ENCODE measurements around the gene DGLUCY.
"Not testable (repeated sequence)": the region's sequence is repeated elsewhere in the genome, so short reads cannot be mapped to it uniquely, and the experiment has no call there.

The DGLUCY gene

DNA sequence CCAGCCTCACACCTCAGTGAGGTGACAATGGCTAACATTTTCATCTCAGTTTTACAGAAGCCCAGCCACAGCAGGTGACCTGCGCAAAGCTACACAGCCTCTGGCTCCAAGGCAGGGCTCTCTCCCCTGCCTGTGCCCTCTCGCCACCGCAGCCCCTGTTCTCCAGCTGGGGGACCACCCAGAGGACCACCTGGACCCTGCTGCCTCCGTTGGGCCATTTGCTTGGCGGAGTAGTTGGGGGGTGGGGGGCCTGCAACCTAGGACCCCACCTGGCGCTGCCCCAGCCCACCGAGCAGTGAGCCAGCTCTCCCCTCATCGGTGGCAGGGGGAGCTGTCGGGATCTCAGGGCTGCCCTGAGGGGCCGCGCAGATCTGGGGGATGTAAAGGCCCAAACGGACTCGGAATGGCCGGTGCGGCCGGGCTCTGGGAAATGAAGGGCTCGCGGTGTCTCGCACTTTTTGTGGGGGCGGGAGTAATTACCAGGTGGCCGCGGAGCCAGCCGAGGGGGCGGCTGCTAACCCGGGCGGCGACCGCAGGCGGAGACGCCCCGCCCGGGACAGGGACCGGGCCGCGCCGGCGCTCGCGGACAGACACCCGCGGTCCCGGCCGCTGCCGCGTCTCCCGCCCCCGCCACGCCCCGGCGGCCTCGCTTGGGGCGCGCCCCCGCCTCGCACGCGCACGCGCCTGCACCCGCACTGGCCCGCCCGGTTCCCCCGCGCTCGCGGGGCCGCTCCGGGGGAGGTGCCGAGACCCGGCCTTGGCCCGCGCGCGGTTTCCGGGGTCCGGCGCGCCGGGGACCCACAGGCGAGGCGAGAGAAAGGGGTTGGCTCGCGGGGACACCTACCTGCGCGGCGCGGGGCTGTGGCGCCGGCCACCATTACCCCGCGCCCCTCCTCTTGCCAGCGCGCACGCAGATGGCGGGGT, 139.3 kb downstream of the DGLUCY start:
- in situ Hi-C loops (cut with HindIII; ENCODE audit: low sequenced_read_pairs), result no loop called here

DNA sequence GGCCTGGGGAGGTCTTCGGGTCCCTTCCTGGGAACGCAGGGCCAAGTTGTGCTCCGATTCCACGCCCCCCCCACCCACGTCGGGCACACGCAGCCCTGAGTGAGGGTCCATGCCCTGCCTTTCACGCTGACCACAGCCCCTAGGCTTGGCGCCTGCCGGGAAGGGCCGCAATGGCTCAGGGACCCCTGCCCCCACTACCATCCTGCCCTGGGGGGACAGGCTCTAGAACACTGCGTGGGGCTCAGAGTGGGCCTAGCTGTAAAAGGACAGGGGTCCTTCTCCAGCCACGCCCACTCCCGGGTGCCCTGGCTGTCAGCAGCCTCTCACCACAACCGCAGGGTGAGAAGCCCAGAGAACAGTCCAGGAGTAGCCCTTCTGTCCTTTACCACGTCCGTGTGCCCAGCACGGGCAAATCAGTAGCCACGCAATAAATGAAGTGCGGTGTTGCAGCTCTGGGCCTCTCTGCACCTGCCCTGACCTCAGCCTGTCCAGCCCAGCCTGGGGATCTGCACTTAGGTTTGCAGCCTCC, 140.0 kb downstream of the DGLUCY start:
- in situ Hi-C loops (cut with HindIII; ENCODE audit: low sequenced_read_pairs), result no loop called here

- in situ Hi-C loops (cut with HindIII; ENCODE audit: low sequenced_read_pairs), result no loop called here
Measured at GRCh38 chr14:91254461-91254860, 140.6 kb downstream of the DGLUCY start.

DNA sequence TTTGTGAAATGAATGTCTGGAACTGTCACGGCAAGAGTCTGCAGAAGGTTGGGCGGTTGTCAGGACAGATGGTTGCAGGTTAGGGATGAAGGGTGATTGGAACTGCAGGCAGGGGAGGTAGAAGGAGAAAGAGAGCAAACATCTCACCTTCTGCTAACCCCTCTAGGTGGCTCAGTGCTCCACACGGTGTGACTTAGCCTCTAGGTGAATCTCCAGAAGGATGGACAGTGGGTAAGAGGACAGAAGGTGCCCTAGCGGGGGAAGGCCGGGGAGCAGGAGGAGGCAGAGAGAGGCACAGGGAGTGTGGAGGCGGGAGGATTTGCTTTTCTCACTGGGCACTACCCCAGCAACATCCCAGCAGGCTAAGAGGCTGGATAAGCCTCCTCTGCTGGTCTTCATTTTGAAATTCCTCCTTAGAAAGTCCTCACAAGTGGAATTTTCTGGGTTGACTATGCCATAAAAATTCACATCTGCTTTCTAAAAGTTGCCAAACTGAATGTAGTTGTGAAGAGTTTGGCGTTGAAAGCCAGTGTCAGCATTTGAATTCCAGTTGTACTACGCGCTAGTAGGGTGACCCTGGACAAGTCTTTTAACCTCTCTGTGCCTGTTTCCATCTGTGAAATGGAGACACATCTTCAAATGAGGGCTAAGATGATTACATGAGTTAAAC, 141.3 kb downstream of the DGLUCY start:
- in situ Hi-C loops (cut with HindIII; ENCODE audit: low sequenced_read_pairs), result no loop called here

DNA sequence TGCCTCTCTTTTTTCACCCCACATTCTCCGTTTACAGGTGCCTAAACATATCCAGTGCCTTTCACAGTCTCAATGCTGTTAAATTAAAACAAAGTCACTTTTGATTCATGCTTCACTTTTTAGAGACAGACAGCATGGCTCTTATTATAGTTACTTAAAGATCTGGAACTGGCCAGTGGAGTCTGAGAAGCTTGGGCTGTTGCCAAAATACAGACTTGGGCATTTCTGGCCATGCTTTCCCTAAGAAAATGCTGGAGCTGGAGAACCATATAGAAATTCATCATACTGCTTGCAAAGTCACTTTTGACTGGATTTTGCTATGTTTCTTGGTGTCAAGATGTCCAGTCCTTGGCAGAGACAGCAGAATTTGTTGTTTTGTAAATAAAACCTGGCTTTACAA, 142.8 kb downstream of the DGLUCY start:
- in situ Hi-C loops (cut with HindIII; ENCODE audit: low sequenced_read_pairs), result no loop called here

- in situ Hi-C loops (cut with HindIII; ENCODE audit: low sequenced_read_pairs), result no loop called here
Measured at GRCh38 chr14:91257328-91258010, 143.6 kb downstream of the DGLUCY start.

DNA sequence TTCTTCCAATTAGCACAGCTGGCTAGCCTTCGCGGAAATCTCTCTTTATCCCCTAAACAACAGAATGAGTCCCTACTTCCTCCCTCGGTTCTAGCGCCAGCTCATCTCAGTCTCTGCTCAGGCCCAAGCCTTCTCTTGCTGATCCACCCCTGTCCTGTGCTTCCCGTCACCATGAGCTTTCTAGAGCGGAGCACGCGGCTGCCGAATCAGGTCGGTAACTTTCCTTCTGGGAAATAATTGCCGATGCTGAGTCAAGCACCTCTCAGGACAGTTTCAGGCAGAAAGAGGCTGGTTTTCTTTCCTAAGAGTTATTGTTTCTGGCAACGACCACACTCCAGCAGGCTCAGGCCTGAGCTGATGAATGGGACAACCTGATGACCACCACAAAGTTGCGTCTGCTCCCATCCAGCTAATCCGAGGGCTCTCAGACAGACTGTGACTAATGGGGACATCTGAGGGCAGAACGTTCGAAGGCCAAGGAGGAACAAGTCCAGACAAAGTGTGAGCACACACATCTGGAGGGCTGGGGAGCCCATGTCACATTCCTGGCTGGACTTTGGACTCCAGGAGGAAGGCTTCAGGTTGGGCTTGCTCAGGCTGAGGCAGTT, 144.2 kb downstream of the DGLUCY start:
- in situ Hi-C loops (cut with HindIII; ENCODE audit: low sequenced_read_pairs), result no loop called here

- in situ Hi-C loops (cut with HindIII; ENCODE audit: low sequenced_read_pairs), result no loop called here
Measured at GRCh38 chr14:91258876-91259275, 145.0 kb downstream of the DGLUCY start.

DNA sequence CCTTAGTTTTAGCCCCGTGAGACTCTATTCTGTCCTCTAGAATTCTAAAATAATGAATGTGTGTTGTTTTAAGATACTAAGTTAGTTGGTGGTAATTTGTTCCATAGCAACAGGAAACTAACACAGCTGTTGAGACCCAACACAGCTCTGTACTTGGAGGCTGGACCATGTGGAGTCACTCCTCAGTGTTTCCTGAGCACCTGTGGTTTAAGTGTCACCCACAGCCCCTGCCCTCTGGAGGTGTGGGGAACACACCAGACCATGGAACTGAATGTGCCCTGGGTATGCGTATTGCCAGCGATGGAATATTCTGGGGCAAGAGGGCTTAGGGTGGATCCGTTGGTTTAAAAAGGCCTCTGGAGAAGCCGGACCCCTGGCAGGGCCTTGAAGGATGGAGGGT, 147.2 kb downstream of the DGLUCY start:
- in situ Hi-C loops (cut with HindIII; ENCODE audit: low sequenced_read_pairs), result no loop called here

DNA sequence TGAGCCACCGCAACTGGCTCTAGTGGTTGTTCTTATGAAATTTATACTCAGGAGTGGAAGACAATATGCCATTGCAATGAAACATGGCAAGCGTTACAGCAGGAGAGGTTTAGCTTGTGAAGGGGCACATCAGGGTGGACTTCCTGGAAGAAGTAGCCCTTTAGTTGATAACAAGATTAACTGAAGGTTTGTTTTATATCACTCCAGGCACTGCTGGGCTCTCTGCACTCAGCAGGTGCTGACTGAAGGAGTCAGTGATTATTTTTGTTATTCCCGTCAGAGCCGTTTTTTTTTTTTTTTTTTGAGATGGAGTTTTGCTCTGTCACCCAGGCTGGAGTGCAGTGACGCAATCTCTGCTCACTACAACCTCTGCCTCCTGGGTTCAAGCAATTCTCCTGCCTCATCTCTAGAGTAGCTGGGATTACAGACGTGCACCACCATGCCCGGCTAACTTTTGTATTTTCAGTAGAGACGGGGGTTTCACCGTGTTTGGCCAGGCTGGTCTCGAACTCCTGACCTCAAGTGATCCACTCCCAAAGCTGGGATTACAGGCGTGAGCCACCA, 148.2 kb downstream of the DGLUCY start:
- in situ Hi-C loops (cut with HindIII; ENCODE audit: low sequenced_read_pairs), result no loop called here

GRCh38 chr14:91263329-91263728, 149.5 kb downstream of the DGLUCY start:
- in situ Hi-C loops (cut with HindIII; ENCODE audit: low sequenced_read_pairs), result no loop called here

- in situ Hi-C loops (cut with HindIII; ENCODE audit: low sequenced_read_pairs), result no loop called here
Measured at GRCh38 chr14:91264151-91265150, 150.6 kb downstream of the DGLUCY start.

GRCh38 chr14:91265404-91265803, 151.5 kb downstream of the DGLUCY start:
- in situ Hi-C loops (cut with HindIII; ENCODE audit: low sequenced_read_pairs), result no loop called here

- in situ Hi-C loops (cut with HindIII; ENCODE audit: low sequenced_read_pairs), result not testable (repeated sequence)
Measured at GRCh38 chr14:91266276-91266675, 152.4 kb downstream of the DGLUCY start.

DNA sequence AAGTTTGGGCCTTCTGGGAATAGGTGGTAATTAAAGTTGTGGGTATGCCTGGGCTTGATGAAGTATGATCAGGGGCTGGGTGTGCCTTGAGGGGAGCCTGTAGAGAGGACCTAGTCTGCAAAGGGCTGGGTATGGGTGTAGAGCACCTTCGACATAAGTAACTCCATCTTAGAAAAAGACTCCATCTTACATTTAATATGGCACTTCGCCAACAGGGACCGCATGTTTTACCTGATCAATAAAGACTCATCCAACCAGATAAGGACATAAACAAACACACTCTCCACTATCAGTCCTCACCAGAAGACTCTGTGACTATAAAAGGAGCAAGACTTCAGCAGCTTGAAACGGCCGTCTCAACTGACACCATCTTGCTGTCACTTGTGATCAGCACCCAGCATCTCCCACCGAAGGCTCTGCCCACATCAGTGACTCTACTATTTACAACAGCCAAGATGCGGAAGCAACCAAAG, 154.1 kb downstream of the DGLUCY start:
- in situ Hi-C loops (cut with HindIII; ENCODE audit: low sequenced_read_pairs), result no loop called here

- in situ Hi-C loops (cut with HindIII; ENCODE audit: low sequenced_read_pairs), result no loop called here
Measured at GRCh38 chr14:91269076-91269991, 155.5 kb downstream of the DGLUCY start.

GRCh38 chr14:91270188-91270587, 156.3 kb downstream of the DGLUCY start:
- in situ Hi-C loops (cut with HindIII; ENCODE audit: low sequenced_read_pairs), result no loop called here

DNA sequence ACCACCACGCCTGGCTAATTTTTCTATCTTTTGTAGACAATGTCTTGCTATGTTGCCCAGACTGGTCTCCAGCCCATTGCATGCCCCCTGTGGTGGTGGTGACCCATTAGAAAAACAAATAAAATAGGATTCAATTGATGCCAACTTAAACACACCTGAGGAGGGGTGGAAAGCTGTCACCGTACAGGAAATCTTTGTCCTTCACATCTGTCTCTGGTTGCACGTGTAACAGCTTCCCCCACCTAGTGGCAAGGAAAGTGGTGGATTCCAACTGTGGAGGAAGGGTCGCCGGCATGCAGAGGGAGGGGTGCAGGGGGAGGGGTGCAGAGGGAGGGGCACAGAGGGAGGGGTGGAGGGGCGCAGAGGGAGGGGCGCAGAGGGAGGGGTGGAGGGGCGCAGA, 156.7 kb downstream of the DGLUCY start:
- in situ Hi-C loops (cut with HindIII; ENCODE audit: low sequenced_read_pairs), result no loop called here
